GM13977 (cell line): ENCODE data around the gene GGA2.

Experiments
- DNase-seq: peaks from one replicate; pipeline ENCODE4 v3.0.0; 2012; ENCODE audit warnings: low spot score
- in situ Hi-C: fragments of 300-500 bp; cut with MboI; formaldehyde crosslinking; loops from one replicate; pipeline ENCODE4 v1.12.0; 2022; ENCODE audit warnings: low sequenced_read_pairs, low pct_unique_long_range_greater_than_20kb, mixed read lengths, inconsistent platforms; ENCODE audit not compliant: unreplicated experiment
- TF ChIP-seq, protein P1 (sequence below): IDR thresholded peaks from 2 replicates; pipeline ENCODE4 v1.5.1; 2012; ENCODE audit warnings: mild to moderate bottlenecking, control low read depth; ENCODE audit not compliant: insufficient read depth; ENCODE audit errors: extremely low read depth, missing control alignments

The GGA2 gene

DNA sequence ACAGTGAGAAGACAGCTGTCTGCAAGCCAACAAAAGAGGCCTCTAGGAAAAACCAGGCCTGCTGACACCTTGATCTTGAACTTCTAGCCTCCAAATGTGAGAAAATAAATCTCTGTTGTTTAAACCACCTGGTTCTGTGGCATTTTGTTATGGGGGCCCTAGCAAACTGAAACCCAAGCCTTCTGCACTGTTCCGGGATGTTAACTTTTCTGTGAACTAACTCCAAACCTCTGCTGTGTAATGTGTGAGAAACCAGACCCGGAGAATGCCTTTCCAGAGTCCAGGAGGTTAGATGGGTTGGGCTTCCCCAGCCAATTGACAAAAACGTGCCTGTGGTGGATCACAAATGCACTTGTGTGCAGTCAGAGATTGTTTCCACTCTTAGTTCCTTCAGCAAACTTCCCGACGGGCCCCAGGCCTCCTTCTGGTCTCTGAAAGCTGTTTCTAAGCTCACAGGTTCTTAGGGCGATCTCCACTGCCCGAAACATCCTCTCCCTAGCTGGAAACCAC, 13.6 kb upstream of the GGA2 start:
- no peak for DNase-seq
- TF ChIP-seq, protein P1, sequence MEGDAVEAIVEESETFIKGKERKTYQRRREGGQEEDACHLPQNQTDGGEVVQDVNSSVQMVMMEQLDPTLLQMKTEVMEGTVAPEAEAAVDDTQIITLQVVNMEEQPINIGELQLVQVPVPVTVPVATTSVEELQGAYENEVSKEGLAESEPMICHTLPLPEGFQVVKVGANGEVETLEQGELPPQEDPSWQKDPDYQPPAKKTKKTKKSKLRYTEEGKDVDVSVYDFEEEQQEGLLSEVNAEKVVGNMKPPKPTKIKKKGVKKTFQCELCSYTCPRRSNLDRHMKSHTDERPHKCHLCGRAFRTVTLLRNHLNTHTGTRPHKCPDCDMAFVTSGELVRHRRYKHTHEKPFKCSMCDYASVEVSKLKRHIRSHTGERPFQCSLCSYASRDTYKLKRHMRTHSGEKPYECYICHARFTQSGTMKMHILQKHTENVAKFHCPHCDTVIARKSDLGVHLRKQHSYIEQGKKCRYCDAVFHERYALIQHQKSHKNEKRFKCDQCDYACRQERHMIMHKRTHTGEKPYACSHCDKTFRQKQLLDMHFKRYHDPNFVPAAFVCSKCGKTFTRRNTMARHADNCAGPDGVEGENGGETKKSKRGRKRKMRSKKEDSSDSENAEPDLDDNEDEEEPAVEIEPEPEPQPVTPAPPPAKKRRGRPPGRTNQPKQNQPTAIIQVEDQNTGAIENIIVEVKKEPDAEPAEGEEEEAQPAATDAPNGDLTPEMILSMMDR, result no peak
- in situ Hi-C loops, result no loop called here

DNA sequence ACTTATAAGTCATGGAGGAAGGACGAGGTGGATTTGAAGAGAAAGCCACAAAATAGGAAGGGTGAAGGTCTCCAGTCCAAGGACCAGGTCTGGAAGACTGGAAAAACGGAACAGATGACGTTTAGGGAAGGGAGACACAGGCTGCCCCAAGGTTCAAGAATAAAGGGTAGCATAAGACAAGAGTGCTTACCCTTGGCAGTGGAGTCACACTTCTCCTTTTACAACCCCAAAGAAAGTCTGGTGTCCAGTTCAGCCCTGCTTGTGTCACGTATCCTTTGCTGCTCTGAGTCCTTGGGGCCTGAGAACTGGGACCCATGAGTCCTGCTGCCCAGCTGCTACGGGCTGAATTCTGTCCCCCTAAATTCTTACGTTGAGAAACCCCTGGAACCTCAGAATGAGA, 13.0 kb upstream of the GGA2 start:
- TF ChIP-seq, protein P1, result no peak
- in situ Hi-C loops, result no loop called here
- no peak for DNase-seq

DNA sequence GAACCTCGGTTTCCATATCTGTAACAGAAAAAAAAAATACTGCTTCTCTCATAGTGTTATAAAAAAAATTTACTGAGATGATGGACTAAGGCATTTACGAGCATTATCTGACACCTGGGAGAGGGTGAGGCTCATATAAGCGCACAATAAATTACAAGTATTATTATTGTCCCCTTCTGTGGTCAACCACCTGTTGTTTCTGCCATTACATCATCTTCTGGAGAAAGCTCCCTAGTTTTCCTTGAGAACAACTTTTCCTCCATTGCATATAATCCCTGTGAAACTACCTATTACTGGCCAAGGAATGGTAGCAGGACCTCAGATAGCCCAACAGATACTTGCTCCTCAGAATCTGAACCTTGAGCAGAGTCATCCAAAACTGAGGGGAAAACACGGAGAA, 11.7 kb upstream of the GGA2 start:
- no peak for DNase-seq
- TF ChIP-seq, protein P1, result no peak
- in situ Hi-C loops, result no loop called here

DNA sequence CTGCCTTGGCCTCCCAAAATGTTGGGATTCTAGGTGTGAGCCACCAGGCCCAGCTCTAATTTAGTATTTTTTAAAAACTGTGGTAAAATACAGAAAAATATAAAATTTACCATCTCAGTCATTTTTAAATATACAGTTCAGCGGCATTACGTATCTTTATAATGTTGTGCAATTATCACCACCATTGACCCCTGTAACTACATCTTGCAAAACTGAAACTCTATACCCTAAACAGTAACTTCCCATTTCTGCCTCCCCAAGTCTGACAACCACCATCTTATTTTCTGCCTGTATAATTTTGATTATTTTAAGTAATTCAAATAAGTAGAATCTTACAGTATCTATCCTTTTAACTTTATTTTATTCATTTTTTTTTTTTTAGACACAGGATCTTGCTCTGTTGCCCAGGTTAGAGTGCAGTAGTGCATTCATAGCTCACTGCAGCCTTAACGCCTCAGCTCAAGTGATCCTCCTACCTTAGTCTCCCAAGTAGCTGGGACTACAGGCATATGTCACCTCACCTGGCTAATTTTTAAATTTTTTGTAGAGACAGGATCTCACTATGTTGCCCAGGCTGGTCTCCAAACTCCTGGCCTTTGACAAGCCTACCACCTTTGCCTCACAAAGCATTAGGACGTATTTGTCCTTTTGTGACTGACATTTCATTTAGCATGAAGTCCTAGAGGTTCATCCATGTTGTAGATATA, 10.9 kb upstream of the GGA2 start:
- TF ChIP-seq, protein P1, result no peak
- DNase-seq, result no peak
- in situ Hi-C loops, result no loop called here

DNA sequence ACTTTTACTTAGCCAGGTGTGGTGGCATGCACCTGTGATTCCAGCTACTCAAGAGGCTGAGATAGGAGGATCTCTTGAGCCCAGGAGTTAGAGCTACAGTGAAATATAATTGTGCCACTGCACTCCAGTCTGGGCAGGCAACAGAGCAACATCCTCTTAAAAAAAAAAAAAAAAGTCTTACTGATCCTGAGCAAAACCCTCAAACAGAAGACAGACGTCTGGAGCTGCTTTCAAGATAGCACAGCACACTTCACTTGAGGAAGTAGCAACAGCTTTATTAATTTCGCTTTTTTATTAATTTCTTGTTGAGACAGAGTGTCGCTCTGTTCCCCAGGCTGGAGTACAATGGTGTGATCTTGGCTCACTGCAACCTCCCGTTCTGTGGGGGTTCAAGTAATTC, 10.2 kb upstream of the GGA2 start:
- in situ Hi-C loops, result no loop called here
- no peak for DNase-seq

DNA sequence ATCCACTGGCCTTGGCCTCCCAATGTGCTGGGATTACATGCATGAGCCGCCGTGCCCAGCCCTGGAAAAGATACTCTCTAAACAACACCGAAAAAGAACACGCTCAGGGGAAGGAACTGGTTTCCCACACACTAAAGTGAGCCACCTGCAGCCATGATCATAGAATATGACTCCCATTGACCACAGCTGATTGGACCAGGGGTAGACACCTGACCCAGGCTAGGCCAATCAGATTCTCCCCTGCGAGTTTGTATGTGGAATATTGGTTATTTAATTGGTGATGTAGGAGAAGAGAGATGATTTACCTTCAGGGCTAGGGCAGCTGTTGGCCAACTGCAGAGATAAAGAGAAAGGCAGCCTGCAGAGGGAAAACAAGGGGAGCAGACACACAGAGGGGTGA, 9.0 kb upstream of the GGA2 start:
- DNase-seq, result no peak
- TF ChIP-seq, protein P1, result no peak
- in situ Hi-C loops, result no loop called here

More for the DNA sequence above, 10.2 kb upstream of the GGA2 start:
- TF ChIP-seq, protein P1, result no peak
